ENCODE measurements around the gene NFKBIB. TPM values are rescaled to one million over a fixed set of nuclear protein-coding genes. Genes with fewer than 3 reads are reported as not detected.
A peak's percentile ranks its signal among the peaks of the same experiment; 100 is the strongest.

Gene NFKBIB
- total RNA-seq, 1 experiment from 2014 or later: 51.2 TPM

DNA sequence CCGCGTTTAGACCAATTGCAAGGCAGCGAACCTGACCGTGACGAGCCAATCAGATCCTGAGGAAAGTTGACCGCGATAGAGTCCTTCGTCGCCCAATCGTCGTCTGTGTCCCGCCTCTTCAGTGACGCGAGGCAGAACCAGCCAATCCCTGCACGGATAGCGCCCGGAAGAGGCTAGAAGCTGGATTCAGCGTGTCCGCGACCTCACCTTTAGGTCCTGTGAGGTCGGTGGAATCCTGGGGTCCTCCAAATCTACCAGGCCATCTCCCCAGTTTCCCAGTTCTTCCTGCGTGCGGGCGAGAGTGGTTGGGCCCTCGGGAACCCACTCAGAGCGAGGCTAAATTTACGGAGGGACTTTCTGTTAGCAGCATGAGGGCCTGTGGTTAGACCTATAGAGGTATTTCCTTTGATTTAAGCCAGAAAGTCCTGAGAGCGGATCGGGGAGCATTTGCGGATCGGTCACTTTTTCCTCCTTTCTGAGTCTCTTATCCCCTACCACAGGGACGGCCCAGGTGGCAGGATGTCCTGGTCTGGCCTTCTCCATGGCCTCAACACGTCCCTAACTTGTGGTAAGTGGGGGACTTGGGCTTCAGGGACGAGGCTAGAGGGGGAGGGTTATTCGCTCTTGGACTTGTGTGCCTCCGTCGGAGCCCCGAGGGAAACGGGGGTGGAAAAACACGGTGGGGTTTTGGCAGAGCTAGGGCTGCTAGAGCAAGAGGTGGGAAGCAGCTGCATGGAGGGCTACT lies 31.2 kb downstream of the NFKBIB start, which contains the start of gene MRPS12:
Gene MRPS12 (plus strand): TSS at position 169 of the 745 bp plus-strand sequence. CDS start 351 bp downstream, at position 520.
- H3K9me3 ChIP-seq (ENCODE audit: control insufficient read depth in 1 of 2, insufficient read depth in 1 of 2, low read depth in 1 of 2, low read length in 2 of 2): peaks cover 0 to 9% of the 10 kb centered on the region in 2 experiments; a peak in 1 of 4 replicates
- peak within 1 kb of the TSS; percentile 82 for H3K27ac ChIP-seq (ENCODE audit: low read depth, low read length)
- TF ChIP-seq POLR2AphosphoS5 (IDR thresholded peaks at IDR 0.05; ENCODE audit: low read depth, low read length): peak; percentile 91
- TF ChIP-seq POLR2A (IDR thresholded peaks at IDR 0.05; ENCODE audit: borderline replicate concordance, extremely low read depth, insufficient read depth, insufficient read length): peak; percentile 77
- TF ChIP-seq, protein P1, sequence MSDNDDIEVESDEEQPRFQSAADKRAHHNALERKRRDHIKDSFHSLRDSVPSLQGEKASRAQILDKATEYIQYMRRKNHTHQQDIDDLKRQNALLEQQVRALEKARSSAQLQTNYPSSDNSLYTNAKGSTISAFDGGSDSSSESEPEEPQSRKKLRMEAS (IDR thresholded peaks at IDR 0.05): peak; percentile 83
- TF ChIP-seq ZFX (IDR thresholded peaks at IDR 0.05): peak; percentile 73; the same call in 1 of the 2 replicates
- TF ChIP-seq EZH2 (IDR thresholded peaks at IDR 0.05): no peak
- peak; percentile 94 for TF ChIP-seq SP1 (IDR thresholded peaks at IDR 0.05; ENCODE audit: low read depth)
- TF ChIP-seq CEBPB (IDR thresholded peaks at IDR 0.05; ENCODE audit: low read depth): no peak
- TF ChIP-seq CBX3 (IDR thresholded peaks at IDR 0.05; ENCODE audit: low read depth): no peak
- TF ChIP-seq, protein P2, sequence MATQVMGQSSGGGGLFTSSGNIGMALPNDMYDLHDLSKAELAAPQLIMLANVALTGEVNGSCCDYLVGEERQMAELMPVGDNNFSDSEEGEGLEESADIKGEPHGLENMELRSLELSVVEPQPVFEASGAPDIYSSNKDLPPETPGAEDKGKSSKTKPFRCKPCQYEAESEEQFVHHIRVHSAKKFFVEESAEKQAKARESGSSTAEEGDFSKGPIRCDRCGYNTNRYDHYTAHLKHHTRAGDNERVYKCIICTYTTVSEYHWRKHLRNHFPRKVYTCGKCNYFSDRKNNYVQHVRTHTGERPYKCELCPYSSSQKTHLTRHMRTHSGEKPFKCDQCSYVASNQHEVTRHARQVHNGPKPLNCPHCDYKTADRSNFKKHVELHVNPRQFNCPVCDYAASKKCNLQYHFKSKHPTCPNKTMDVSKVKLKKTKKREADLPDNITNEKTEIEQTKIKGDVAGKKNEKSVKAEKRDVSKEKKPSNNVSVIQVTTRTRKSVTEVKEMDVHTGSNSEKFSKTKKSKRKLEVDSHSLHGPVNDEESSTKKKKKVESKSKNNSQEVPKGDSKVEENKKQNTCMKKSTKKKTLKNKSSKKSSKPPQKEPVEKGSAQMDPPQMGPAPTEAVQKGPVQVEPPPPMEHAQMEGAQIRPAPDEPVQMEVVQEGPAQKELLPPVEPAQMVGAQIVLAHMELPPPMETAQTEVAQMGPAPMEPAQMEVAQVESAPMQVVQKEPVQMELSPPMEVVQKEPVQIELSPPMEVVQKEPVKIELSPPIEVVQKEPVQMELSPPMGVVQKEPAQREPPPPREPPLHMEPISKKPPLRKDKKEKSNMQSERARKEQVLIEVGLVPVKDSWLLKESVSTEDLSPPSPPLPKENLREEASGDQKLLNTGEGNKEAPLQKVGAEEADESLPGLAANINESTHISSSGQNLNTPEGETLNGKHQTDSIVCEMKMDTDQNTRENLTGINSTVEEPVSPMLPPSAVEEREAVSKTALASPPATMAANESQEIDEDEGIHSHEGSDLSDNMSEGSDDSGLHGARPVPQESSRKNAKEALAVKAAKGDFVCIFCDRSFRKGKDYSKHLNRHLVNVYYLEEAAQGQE (IDR thresholded peaks at IDR 0.05; ENCODE audit: low read depth): no peak
- no peak for TF ChIP-seq YY1 (IDR thresholded peaks at IDR 0.05; ENCODE audit: extremely low read depth, insufficient replicate concordance, low read depth, low read length)
- no peak for TF ChIP-seq EGR1 (IDR thresholded peaks at IDR 0.05; ENCODE audit: low read depth)
- no peak for TF ChIP-seq TCF7L2 (IDR thresholded peaks at IDR 0.05; ENCODE audit: borderline replicate concordance, extremely low read depth, insufficient read depth, insufficient read length)
- no peak for TF ChIP-seq ZNF274 (IDR thresholded peaks at IDR 0.05; ENCODE audit: low read depth, low read length)
- TF ChIP-seq, protein P3, sequence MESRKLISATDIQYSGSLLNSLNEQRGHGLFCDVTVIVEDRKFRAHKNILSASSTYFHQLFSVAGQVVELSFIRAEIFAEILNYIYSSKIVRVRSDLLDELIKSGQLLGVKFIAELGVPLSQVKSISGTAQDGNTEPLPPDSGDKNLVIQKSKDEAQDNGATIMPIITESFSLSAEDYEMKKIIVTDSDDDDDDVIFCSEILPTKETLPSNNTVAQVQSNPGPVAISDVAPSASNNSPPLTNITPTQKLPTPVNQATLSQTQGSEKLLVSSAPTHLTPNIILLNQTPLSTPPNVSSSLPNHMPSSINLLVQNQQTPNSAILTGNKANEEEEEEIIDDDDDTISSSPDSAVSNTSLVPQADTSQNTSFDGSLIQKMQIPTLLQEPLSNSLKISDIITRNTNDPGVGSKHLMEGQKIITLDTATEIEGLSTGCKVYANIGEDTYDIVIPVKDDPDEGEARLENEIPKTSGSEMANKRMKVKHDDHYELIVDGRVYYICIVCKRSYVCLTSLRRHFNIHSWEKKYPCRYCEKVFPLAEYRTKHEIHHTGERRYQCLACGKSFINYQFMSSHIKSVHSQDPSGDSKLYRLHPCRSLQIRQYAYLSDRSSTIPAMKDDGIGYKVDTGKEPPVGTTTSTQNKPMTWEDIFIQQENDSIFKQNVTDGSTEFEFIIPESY (IDR thresholded peaks at IDR 0.05; ENCODE audit: extremely low read depth, insufficient replicate concordance, low read length): no peak
- peak; percentile 96 for ATAC-seq
- ChIA-PET POLR2A (interaction anchor here (0.7 to 2.0 kb wide), 11 partner anchors 9 to 528 kb away, joined by 3 to 10 read pairs (median 4); partner anchors contain the start of genes FAM98C, NFKBIB and SIRT2), CTCF (interaction anchor here (0.7 to 2.1 kb wide), 39 partner anchors 8 to 697 kb away, joined by 3 to 32 read pairs (median 4); partner anchors contain the start of genes FAM98C, GGN, NFKBIB and PSMD8), RAD21 (ENCODE audit: low non-redundant PET in 1 of 2, low total read pairs in 2 of 2, uncharacterized antibody in 2 of 2, unreplicated experiment in 2 of 2) (interaction anchor here (0.6 to 0.7 kb wide), 3 partner anchors 31 to 194 kb away, joined by 3 to 5 read pairs (median 3); no protein-coding TSS in a partner anchor)
- peak within 1 kb of the TSS; percentile 99 for H3K9ac ChIP-seq (ENCODE audit: low read length)
- DNase-seq (ENCODE audit: low read depth, low spot score): peak; percentile 99
- H3K9me2 ChIP-seq (ENCODE audit: insufficient read depth): no peaks in the 10 kb centered on the region
- TSS peak; percentile 83 for BruUV-seq (replicated peaks)
- intact Hi-C loops (cut with micrococcal nuclease): loop anchor here (1.0 to 10.0 kb wide), 7 partner anchors 80 to 528 kb away; partner anchors contain the start of gene FAM98C
- H2AFZ ChIP-seq (ENCODE audit: low read depth, low read length, poor library complexity, severe bottlenecking): peak within 1 kb of the TSS; percentile 67
- peaks cover 11 to 20% of the 10 kb centered on the region in 2 experiments; a peak in 3 of 4 replicates for H3K4me1 ChIP-seq (ENCODE audit: control insufficient read depth in 1 of 2, insufficient read depth in 2 of 2, low read length in 2 of 2)
- peaks cover 56% of the 10 kb centered on the region for H3K79me2 ChIP-seq (ENCODE audit: insufficient read depth, low read length)
- H4K20me1 ChIP-seq (ENCODE audit: insufficient read depth): no peaks in the 10 kb centered on the region
- peak within 1 kb of the TSS; percentile 98 to 100 for H3K4me3 ChIP-seq (replicated peaks in 1 of 2; ENCODE audit: low read depth in 1 of 2, low read length in 2 of 2)
- no peaks in the 10 kb centered on the region for H3K27me3 ChIP-seq (ENCODE audit: insufficient read depth, low read length)
- H3K36me3 ChIP-seq (ENCODE audit: control insufficient read depth in 1 of 2, insufficient read depth in 2 of 2, low read length in 2 of 2): peaks cover 7 to 25% of the 10 kb centered on the region in 2 experiments
- peak within 1 kb of the TSS; percentile 95 for H3K4me2 ChIP-seq (ENCODE audit: low read length)
